OCI-LY1 (cell line): ENCODE measurements around the gene LSAMP.

Experiments
- H2AFZ ChIP-seq: fragments of 200-600 bp; sonication (generic), shearing (Covaris generic); 2 replicates; pipeline ENCODE4 v1.6.0; 2014; ENCODE audit warnings: antibody characterized with exemption, mild to moderate bottlenecking, low read length
- H3F3A ChIP-seq: fragments of 200-600 bp; sonication (generic), shearing (Covaris generic); 2 replicates; pipeline ENCODE4 v1.6.0; 2014; ENCODE audit warnings: mild to moderate bottlenecking, antibody characterized with exemption, low read length, moderate library complexity; ENCODE audit not compliant: insufficient read depth
- H3K27ac ChIP-seq: fragments of 200-600 bp; sonication (generic); 2 replicates; pipeline ENCODE4 v1.5.1; 2014; ENCODE audit warnings: low read length, mixed run types, mild to moderate bottlenecking, low read depth; ENCODE audit not compliant: poor library complexity, severe bottlenecking
- H3K27me3 ChIP-seq: fragments of 200-600 bp; sonication (generic); 2 replicates; pipeline ENCODE4 v1.6.0; 2014; ENCODE audit warnings: antibody characterized with exemption, mild to moderate bottlenecking, low read length, moderate library complexity; ENCODE audit not compliant: insufficient read depth
- H3K36me3 ChIP-seq: fragments of 200-600 bp; sonication (generic); 2 replicates; pipeline ENCODE4 v1.6.1; 2014; ENCODE audit warnings: mild to moderate bottlenecking, antibody characterized with exemption, low read length, moderate library complexity, mixed read lengths; ENCODE audit not compliant: insufficient read depth
- H3K4me1 ChIP-seq: fragments of 200-600 bp; sonication (generic); 2 replicates; pipeline ENCODE4 v1.5.1; 2014; ENCODE audit warnings: mild to moderate bottlenecking, low read length, moderate library complexity; ENCODE audit not compliant: insufficient read depth, severe bottlenecking
- H3K4me2 ChIP-seq: fragments of 200-600 bp; sonication (generic), shearing (Covaris generic); 2 replicates; pipeline ENCODE4 v1.6.1; 2014; ENCODE audit warnings: low read length
- H3K4me3 ChIP-seq: fragments of 200-600 bp; sonication (generic); 2 replicates; pipeline ENCODE4 v1.5.1; 2014; ENCODE audit warnings: low read length, low read depth, mild to moderate bottlenecking, mixed read lengths; ENCODE audit not compliant: poor library complexity, severe bottlenecking
- H3K79me2 ChIP-seq: fragments of 200-600 bp; shearing (Covaris generic); 2 replicates; pipeline ENCODE4 v1.6.1; 2016; ENCODE audit warnings: mixed run types, low read length, mixed read lengths; ENCODE audit not compliant: insufficient read depth
- H3K9ac ChIP-seq: fragments of 200-600 bp; sonication (generic), shearing (Covaris generic); 2 replicates; pipeline ENCODE4 v1.6.1; 2014; ENCODE audit warnings: mild to moderate bottlenecking, low read length, mixed read lengths
- H3K9me2 ChIP-seq: fragments of 200-600 bp; sonication (generic), shearing (Covaris generic); 2 replicates; pipeline ENCODE4 v1.6.1; 2014; ENCODE audit warnings: low read depth, mild to moderate bottlenecking, low read length, mixed read lengths
- H3K9me3 ChIP-seq: fragments of 200-600 bp; shearing (Covaris generic); 2 replicates; pipeline ENCODE4 v1.6.1; 2014; ENCODE audit warnings: low read length, mixed read lengths
- H4K20me1 ChIP-seq: fragments of 200-600 bp; sonication (generic), shearing (Covaris generic); 2 replicates; pipeline ENCODE4 v1.6.0; 2016; ENCODE audit warnings: mild to moderate bottlenecking, low read length; ENCODE audit not compliant: insufficient read depth
- EZH2 ChIP-seq: fragments of 200-600 bp; sonication (generic), shearing (Covaris generic); IDR thresholded peaks from 2 replicates; pipeline ENCODE4 v1.8.0; 2017; ENCODE audit warnings: borderline replicate concordance, mixed run types, mild to moderate bottlenecking, antibody characterized with exemption, low read length, moderate library complexity, mixed read lengths
- TF ChIP-seq, protein P1 (sequence below): fragments of 200-600 bp; sonication (generic), shearing (Covaris generic); IDR thresholded peaks from 2 replicates; pipeline ENCODE4 v1.5.1; 2017; ENCODE audit warnings: mild to moderate bottlenecking, antibody characterized with exemption, low read length, moderate library complexity, mixed read lengths

Gene LSAMP

DNA sequence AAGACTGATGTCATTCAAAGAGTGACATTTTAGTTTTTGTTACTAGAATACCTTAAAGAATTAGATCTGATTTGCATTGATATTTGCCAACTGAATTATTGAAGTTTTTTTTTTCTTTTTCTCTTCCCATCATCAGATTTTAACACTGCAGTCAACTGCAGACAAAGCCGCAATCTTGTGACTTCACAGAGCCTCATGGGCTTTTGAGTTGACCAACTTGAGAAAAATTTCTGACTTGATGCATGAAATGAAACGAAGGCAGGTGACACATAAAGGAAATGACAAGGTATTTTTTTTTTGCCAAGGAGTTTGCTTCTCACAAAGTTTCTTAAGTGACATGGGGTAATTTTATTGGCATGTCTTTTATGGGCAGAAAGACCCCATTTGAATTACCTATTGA is 438.3 kb downstream of the LSAMP start:
- no peaks in the 10 kb centered on the region for H3K27me3 ChIP-seq
- no peak overlapping the region for H3K27ac ChIP-seq
- no peaks in the 10 kb centered on the region for H4K20me1 ChIP-seq
- no peaks in the 10 kb centered on the region for H3K9me2 ChIP-seq
- no peaks in the 10 kb centered on the region for H3K4me1 ChIP-seq
- no peaks in the 10 kb centered on the region for H3K36me3 ChIP-seq
- no peak overlapping the region for H3K4me2 ChIP-seq
- no peaks in the 10 kb centered on the region for H3K9me3 ChIP-seq
- H3K79me2 ChIP-seq, result no peaks in the 10 kb centered on the region
- TF ChIP-seq, protein P1, sequence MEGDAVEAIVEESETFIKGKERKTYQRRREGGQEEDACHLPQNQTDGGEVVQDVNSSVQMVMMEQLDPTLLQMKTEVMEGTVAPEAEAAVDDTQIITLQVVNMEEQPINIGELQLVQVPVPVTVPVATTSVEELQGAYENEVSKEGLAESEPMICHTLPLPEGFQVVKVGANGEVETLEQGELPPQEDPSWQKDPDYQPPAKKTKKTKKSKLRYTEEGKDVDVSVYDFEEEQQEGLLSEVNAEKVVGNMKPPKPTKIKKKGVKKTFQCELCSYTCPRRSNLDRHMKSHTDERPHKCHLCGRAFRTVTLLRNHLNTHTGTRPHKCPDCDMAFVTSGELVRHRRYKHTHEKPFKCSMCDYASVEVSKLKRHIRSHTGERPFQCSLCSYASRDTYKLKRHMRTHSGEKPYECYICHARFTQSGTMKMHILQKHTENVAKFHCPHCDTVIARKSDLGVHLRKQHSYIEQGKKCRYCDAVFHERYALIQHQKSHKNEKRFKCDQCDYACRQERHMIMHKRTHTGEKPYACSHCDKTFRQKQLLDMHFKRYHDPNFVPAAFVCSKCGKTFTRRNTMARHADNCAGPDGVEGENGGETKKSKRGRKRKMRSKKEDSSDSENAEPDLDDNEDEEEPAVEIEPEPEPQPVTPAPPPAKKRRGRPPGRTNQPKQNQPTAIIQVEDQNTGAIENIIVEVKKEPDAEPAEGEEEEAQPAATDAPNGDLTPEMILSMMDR, result no peak
- no peak for TF ChIP-seq EZH2
- H3F3A ChIP-seq, result no peaks in the 10 kb centered on the region
- no peak overlapping the region for H3K4me3 ChIP-seq
- no peak overlapping the region for H2AFZ ChIP-seq
- no peak overlapping the region for H3K9ac ChIP-seq

DNA sequence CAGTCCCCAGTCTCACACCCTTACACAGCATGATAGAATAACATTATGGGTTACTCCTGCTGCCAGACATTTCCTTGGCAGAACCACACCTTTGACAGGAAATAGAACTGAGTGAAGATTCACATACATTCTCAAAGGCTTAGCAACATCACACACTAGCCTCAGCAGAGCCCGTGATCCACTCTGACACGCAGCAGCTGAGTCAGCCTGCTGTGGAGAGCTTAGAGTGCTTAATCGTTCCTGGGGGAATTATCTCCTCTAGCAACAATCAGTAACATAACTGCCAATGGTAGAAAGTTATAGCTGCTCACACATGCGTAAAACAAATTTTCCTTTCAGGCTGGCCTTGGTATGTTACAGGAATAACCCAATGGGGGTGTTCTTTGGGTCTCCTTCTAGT is 439.9 kb downstream of the LSAMP start:
- no peak overlapping the region for H3K9ac ChIP-seq

DNA sequence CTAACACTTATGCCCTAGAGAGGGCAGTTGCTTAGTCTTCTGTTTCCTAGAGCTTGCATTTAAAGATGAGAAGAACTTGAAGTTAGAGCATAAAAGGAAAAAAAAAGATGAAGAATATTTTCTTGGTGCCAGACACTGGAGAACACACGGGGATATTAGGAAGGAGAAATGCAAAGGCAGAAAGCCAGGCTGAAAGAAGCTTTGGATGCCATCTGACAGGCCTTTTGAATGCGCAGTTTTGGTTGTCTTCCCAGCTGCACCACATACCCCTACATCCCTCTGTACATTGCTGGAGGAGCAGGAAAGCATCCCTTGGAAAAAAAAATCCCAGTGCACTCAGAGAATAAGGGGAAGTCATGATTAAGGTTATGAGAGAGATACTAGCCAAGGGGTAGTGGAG is 443.1 kb downstream of the LSAMP start:
- Histone ChIP-seq H3K4me3 (no peak overlapping the region), H3K9me3 (no peaks in the 10 kb centered on the region), H3K9ac (no peak overlapping the region), H3K36me3 (no peaks in the 10 kb centered on the region), H3K27ac (no peak overlapping the region), H3K27me3 (no peaks in the 10 kb centered on the region), H3K4me1 (no peaks in the 10 kb centered on the region), H3K9me2 (no peaks in the 10 kb centered on the region), H4K20me1 (no peaks in the 10 kb centered on the region), H2AFZ (no peak overlapping the region), H3K4me2 (no peak overlapping the region), H3F3A (no peaks in the 10 kb centered on the region), H3K79me2 (no peaks in the 10 kb centered on the region)
- no peak for TF ChIP-seq EZH2
- TF ChIP-seq, protein P1, result no peak

More for the DNA sequence above, 439.9 kb downstream of the LSAMP start:
- Histone ChIP-seq H3K27me3 (no peaks in the 10 kb centered on the region), H3K4me2 (no peak overlapping the region), H3F3A (no peaks in the 10 kb centered on the region), H3K36me3 (no peaks in the 10 kb centered on the region), H3K27ac (no peak overlapping the region), H2AFZ (no peak overlapping the region), H3K4me1 (no peaks in the 10 kb centered on the region), H4K20me1 (no peaks in the 10 kb centered on the region), H3K4me3 (no peak overlapping the region), H3K9me2 (no peaks in the 10 kb centered on the region), H3K79me2 (no peaks in the 10 kb centered on the region), H3K9me3 (no peaks in the 10 kb centered on the region)
- TF ChIP-seq EZH2, result no peak
- TF ChIP-seq, protein P1, result no peak
